Umbilical cord (tissue), 2 donors: ENCODE results near the gene TLCD1. TPM values are rescaled to one million over a fixed set of nuclear protein-coding genes. Genes with fewer than 3 reads are reported as not detected.

Experiments used
- DNase-seq: peaks from one replicate; pipeline ENCODE4 v3.0.0-alpha.2; 2015; ENCODE audit warnings: low spot score
- total RNA-seq: library from RNA; depleted of rRNA; stranded (reverse); fragments of >200 nt; gene quantifications from one replicate; pipeline ENCODE4 v1.2.3, GENCODE V29; 2014; ENCODE audit warnings: low replicate concordance; ENCODE audit not compliant: insufficient read depth

Gene TLCD1, protein sequence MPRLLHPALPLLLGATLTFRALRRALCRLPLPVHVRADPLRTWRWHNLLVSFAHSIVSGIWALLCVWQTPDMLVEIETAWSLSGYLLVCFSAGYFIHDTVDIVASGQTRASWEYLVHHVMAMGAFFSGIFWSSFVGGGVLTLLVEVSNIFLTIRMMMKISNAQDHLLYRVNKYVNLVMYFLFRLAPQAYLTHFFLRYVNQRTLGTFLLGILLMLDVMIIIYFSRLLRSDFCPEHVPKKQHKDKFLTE
- total RNA-seq: 5.1 TPM

DNA sequence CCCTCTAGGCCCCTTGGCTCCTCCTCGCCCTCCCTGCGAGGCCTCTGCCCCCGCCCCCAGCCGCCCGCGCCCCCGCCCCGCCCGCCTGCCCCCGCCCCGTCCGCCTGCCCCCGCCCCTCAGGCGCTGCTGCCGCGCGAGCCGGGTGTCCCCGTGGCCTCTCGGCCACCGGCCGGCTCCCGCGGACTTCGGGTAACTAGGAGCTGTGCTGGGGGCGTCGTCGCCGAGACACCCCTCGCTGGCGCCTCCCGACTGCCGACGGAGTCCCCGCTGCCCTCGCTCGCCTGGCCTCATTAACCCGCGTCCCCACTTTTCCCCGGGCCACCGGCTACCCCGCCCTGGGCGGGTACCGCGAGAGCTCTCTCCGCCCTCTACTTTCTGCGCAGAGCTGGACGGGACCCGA lies at the start of gene TLCD1:
TSS of gene TLCD1 (minus strand) at position 8 of the 401 bp plus-strand sequence. CDS start 136 bp downstream, outside the sequence.
- DNase-seq: peak; percentile 80

DNA sequence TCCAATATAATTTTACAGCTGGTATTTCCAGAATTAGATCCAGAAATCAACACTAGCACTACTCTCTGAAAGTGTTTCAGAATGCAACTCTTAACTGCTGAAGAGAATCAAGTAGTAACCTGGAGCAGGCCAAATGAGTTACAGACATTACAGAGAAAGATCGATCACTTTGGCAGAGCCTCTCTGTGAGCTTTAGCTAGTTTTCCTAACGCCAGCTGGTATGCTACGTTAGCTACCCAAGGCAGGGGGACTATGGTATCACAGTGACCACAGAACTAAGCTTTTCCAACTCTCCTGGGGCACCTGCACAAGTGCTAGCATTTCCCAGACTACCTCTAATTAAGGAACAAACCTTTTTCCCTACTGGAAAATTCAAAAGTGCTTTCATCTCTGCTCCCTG lies 48.2 kb upstream of the TLCD1 start:
- DNase-seq: no peak

DNA sequence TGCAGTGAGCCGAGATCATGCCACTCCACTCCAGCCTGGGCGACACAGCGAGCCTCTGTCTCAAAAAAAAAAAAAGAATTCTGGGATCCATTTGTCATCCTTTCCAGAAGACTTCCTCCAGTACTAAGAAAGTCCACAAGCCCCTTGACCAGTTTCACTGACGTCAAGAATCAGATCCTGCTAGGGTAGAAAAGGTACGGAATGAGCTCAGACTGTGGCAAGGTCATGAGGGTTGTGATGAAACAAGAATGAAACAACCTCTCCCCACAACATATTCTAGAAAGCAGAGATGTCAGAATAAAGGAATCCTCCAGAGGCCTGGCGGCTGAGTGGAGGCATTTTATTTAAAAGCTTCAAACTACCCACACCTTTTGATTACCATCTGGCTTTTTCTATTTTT lies 47.7 kb upstream of the TLCD1 start:
- no peak for DNase-seq

DNA sequence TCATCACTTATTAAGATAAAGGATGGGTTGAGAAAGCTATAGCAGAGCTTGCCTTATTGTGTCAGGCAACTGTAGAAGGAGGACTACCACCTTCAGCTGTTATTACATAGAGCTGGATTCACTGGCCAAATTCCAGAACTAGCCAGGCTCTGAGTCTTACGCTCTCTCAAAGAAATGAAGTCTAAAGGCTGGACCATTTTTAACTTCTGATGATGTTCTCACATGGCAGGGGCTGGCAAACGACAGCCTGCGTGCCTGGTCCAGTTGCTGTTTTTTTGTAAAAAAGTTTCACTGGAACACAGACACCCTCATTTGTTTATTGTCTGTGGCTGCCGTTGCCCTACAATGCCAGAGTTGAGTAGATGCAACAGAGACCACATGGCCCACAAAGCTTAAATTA lies 39.0 kb upstream of the TLCD1 start:
- DNase-seq: no peak

DNA sequence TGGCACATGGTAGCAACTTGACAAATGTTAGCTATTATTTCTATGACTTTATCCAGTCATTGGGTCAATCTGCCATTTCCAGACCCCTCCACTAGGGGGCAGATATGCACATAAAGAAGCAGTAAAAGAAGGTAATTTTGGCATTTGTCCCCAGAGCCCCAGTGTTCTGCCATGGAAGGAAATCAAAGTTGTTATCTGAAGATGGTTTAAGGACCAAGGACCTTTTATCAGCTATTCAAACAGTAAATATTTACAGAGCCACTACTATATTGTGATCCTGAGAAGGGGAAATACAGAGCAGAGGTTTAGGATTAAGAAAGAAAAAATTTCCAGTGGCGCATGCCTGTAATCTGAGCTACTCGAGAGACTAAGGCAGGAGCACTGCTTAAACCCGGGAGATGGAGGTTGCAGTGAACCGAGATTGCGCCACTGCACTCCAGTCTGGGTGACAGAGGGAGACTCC lies 37.8 kb upstream of the TLCD1 start:
- DNase-seq: peak; percentile 75

DNA sequence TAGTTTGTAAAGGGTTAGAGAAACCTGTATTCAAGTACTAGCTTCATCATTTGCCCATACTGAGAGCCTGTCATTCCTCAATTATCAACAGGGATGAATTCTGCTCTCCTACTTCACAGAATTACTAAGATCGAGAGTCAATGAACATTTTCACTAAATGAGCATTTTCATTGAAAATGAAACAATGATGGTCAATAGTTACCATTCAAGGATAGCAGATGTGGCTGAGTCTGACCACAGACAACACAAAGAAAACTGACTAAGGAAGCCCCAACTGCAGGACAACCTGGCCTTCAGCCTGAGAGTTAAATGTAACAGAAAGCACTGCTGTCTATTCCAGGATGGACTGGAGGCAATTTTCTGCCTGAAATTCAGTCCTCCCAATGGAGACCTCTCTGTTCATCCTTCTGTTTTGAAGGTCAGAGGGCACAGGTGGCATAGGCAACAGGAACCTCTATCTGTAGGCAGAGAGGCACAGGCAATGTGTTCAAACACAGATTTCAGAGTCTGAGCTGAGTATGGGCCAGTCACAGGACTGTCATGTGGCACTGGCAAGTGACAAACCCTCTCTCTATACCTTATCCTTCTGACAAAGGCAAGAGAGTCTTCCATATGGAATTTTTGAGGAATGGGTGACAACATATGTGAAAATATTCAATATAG lies 37.2 kb upstream of the TLCD1 start:
- no peak for DNase-seq

DNA sequence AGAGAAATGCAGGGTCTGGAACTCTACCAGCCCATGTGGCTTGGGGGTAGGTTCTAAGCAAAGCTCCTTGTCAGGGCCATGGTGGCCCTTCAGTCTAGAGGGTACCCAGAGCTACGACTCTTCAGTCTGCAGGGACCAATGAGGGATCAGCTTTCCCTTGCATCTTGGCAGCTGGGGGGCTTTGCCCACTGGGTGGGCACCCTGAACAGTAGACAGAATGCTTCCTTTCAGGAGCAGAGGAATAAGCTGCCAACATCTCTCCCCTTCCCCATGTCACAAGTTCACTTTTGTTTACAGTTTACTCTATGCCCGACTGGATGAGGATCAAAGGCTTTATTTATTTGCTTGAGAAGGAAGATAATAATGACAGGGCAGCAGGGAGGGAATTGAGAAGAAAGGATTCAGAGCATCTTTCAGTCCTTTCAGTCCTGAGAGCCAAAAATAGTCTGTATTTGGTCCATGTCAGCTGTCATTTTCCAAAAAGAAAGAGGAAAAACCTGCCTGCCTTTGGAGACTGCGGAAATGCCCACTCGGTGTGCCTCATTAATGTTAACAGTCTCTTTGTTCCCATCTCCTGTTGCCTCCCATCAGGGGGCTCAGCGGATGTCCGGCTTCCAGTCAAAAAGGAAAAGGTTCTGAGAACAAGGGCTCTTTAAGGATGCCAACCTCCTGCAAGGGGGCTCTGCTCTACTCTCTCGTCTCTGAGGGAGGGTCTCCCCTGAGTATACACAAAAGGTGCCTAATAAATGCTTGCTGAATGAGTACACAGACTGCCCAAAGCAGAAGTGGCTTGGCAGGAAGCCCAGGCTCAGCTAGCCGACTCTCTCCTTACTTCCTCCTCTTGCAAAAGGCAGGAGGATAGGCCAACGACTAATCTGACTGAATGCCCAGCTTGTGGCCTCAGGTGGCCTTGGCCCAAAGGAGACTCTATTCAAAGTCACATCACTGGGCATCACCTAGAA lies 34.8 kb upstream of the TLCD1 start:
- DNase-seq: no peak

DNA sequence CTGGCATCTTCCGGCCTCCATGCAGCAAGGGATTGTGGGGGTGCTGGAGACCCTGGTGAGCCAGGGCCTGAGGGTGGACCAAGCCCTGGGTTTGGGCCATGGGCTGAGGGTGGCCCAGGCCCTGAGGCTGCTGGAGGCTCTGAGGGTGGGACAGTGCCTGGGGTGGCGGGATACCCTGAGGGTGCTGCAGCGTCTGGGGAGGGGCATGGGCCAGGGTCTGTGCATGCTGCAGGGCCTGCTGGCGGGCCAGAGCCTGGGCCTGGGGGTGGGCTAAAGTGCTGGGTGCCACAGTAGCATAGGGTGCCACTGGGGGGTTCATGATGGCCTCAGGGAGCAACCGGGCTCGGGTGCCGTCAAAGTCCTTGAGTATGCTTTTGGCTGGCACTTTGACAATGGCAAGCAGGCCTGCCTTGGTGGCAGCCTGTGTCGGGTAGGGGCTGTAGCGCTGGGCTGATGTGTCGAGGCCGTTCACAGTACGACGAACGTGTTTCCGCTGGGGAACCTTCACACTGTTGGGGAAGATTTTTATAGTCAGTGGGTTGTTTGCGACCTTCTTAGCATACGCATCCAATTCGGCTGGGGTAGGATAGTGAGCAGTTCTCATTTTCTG lies 33.3 kb upstream of the TLCD1 start:
- DNase-seq: no peak

DNA sequence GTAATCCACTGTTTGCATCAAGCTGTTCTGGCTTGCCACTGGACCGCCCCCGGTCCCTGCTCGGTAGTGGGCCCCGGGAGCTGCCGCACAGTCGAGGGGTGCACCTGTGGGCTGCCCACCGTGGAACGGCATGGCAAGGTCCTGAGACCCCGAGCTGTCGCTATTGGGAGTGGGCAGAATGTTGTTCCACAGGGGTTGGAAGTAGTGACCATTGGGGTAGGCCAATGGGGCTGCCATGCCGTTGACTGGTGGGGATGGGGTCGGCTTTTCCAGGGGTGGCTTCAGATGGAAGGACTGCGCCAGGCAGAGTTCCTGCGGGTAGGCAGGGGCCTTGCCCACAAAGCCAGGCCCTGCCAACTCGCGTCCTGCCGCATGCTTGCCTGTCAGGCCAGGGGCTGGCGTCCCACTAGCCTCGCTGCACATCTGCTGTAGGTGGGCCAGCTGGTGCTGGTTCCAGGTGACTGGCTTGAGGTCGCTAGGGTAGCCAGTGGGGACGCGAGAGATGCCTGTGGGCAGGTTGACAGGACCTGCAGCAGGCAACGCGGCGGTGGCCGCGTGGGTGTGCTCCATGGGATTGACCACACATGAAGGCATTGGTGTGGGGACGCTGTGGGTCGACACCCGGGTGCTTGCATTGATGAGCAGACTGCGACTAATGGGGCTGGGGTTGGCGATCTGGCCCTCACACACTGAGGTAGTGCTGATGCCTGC lies 32.5 kb upstream of the TLCD1 start:
- no peak for DNase-seq

DNA sequence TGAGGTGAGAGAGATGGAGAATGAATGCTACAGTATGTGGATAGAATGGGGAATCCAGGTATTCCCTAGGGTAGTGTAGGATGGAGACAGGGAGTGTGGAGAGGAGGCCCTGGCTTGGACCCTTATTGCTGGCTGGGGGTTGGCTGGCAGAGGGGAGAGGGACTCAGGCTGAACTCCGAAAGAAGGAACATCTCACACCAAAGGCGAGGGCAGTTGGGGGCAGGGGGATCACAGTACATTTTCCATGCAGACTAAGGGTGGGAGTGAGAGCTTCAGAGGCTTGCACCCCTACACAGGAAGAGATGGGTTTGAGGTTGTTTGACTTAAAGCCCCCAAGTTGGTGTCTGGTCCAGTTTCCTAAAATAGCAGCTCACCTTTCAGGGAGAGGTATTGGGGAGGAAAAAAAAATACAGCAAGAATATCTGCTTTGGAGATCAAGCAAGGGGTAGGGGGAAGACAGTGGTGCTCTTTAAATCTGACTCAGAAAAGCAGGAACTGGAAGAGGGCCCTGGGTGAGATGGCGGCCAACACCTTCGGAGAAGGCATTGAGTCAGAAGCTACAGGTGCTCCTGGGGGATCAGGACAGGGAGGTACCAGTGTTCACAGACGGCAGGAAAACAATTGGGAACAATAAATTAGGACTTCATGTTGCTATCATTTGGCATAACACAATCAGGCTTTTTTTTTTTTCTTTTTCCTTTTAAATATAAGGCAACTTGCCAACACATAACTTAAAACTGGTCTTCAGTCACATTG lies 30.2 kb upstream of the TLCD1 start:
- no peak for DNase-seq

DNA sequence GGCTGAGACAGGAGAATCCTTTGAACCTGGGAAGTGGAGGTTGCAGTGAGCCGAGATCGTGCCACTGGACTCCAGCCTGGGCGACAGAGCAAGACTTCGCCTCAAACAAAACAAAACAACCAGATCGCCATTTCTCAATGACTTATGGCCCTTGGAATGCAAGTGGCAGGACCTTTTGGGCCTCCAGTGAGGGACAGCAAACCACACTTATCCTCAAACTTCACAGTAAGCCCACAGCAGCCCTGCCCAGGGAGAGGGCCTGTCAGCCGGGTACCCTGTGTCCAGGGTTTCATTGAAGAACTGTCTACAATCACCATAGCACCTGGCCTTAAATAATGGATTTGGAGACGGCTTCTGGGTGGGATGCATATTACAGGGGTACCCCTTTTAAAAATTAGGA lies 29.5 kb upstream of the TLCD1 start:
- DNase-seq: no peak

DNA sequence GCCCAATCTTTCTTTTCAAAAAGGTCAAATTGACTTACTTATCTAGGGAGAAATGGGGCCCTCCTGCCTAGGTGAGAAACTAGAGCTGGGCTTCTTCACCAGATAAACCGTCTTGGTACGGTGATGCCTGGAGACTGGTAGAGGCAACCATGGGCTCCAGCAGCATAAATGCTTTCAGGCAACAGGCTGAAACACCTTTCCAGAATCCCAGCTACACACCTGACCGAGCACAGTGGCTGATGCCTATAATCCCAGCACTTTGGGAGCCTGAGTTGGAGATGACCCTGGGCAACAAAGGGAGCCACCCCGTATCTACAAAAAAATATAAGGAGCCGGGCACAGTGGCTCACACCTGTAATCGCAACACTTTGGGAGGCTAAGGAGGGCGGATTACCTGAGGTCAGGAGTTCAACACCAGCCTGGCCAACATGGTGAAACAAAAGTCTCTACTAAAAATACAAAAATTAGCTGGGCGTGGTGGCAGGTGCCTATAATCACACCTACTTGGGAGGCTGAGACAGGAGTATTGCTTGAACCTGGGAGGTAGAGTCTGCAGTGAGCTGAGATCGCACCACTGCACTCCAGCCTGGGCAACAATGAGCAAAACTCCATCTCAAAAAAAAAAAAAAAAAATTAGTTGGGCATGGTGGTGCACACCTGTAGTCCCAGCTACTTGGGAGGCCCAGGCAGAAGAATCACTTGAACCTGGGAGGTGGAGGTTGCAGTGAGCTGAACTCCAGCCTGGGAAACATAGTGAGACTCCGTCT lies 25.8 kb upstream of the TLCD1 start:
- no peak for DNase-seq

DNA sequence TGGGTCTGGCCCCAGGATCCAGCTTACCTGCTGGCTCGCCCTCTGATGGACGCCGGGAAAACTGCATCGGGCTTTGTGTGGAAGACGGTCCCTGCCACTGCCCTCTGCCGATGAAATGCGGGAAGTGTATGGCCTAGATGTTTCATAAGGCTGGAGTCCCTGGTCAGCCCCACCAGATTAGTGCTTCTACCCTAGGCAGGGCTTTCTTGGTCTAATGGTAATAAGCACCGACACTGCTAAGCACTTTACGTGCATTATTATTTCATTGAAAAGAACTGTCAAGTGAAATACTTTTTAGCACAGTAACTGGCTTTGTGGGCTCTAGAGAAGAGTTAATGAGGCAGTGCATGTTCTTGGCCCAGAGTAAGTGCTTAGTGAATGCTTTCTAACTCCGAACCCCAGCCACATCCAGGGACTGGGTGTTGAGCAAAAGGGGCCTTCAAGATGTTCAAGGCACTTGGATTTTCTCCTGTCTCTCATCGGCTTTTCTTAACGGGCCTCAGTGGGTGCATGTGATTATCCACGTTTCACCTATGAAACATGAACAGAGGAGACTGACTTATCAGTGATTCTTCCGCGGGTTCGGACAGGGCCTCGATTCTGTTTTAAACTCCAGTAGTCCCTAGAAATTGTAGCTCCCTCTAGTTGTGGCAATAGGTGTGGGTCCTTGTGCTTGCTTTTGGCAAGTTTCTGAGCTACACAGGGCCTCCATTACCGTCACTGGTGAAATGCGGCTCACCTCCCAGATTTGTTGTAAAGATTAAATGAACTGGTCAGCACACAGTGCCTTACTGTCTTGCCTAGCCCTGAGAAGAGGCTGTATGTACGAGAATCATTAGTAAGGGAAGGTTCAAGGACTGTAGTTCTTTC lies 24.4 kb upstream of the TLCD1 start:
- peak; percentile 93 for DNase-seq

DNA sequence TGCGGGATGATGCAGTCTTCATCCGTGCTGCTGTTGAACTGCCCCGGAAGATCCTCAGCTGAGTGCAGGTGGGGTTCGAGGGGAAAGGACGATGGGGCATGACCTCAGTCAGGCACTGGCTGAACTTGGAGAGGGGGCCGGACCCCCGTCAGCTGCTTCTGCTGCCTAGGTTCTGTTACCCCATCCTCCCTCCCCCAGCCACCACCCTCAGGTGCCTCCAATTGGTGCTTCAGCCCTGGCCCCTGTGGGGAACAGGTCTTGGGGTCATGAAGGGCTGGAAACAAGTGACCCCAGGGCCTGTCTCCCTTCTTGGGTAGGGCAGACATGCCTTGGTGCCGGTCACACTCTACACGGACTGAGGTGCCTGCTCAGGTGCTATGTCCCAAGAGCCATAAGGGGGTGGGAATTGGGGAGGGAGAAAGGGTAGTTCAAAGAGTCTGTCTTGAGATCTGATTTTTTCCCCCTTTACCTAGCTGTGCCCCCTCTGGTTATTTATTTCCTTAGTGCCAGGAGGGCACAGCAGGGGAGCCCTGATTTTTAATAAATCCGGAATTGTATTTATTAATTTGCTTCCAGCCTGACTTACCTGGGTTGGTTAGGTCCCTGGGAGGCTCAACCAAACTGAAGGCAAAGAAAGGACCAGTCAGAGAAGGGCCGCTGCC lies 23.6 kb upstream of the TLCD1 start:
- DNase-seq: no peak

DNA sequence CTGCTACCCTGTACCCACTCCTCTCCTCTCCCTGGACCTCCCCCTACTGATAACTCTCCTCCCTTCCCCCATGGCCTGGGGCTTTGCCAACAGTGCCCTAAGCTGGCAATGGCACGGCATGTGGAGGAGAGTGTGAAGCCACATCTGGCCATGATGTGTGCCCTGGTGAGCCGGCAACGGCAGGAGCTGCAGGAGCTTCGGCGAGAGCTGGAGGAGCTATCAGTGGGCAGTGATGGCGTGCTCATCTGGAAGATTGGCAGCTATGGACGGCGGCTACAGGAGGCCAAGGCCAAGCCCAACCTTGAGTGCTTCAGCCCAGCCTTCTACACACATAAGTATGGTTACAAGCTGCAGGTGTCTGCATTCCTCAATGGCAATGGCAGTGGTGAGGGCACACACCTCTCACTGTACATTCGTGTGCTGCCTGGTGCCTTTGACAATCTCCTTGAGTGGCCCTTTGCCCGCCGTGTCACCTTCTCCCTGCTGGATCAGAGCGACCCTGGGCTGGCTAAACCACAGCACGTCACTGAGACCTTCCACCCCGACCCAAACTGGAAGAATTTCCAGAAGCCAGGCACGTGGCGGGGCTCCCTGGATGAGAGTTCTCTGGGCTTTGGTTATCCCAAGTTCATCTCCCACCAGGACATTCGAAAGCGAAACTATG lies 23.0 kb upstream of the TLCD1 start:
- no peak for DNase-seq

DNA sequence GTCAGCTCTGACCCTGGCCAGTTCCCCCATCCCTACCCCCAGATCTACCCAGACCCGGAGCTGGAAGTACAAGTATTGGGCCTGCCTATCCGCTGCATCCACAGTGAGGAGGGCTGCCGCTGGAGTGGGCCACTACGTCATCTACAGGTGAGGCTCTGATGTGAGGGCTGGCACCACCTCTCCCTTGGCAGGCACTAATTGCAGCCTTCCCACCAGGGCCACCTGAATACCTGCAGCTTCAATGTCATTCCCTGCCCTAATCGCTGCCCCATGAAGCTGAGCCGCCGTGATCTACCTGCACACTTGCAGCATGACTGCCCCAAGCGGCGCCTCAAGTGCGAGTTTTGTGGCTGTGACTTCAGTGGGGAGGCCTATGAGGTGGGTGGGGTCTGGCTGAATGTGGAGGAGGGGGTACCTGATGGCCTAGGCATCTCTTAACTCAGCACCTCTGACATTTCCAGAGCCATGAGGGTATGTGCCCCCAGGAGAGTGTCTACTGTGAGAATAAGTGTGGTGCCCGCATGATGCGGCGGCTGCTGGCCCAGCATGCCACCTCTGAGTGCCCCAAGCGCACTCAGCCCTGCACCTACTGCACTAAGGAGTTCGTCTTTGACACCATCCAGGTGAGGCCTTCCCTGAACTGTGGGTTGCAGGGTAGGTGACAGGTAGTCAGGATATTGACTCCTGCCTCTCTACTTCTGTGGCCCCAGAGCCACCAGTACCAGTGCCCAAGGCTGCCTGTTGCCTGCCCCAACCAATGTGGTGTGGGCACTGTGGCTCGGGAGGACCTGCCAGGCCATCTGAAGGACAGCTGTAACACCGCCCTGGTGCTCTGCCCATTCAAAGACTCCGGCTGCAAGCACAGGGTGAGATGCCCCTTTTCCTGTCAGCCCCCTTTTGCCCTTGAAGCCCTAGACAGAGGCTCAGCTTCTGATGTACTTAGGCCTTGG lies 22.0 kb upstream of the TLCD1 start:
- DNase-seq: no peak
